IMR-90 (cell line): ENCODE data around the gene ORAI3. TPM values are rescaled to one million over a fixed set of nuclear protein-coding genes. Genes with fewer than 3 reads are reported as not detected.

Source experiments
- ATAC-seq: fragments of 200-7000 bp; cut with Tn5 transposase; 2 replicates; pipeline ENCODE4 v1.9.1; 2020; ENCODE audit warnings: low read depth, mild to moderate bottlenecking, moderate library complexity
- BruUV-seq: library from RNA; stranded (reverse); fragments of 400-500 nt; replicated peaks from 2 replicates; lab custom pipeline; 2021; lab: Mats Ljungman, UMichigan
- CTCF ChIA-PET: fragments of 300-600 bp; formaldehyde crosslinking; extraction: SDS; loops from one replicate; lab custom pipeline; 2021; ENCODE audit warnings: antibody characterized with exemption; lab: Yijun Ruan, JAX
- POLR2A ChIA-PET: fragments of 300-600 bp; sonication (Branson Sonifier 250); formaldehyde crosslinking; loops from one replicate; lab custom pipeline; 2022; ENCODE audit warnings: antibody characterized with exemption; ENCODE audit not compliant: unreplicated experiment; lab: Charles Lee
- DNase-seq: peaks from one replicate; pipeline ENCODE4 v3.0.0; 2013
- H2AFZ ChIP-seq: replicated peaks from 2 replicates; pipeline ENCODE3; 2013; ENCODE audit warnings: low read length, mild to moderate bottlenecking; ENCODE audit not compliant: poor library complexity
- H2AK5ac ChIP-seq: 2 replicates; pipeline ENCODE4 v1.6.1; 2013; ENCODE audit warnings: low read depth, low read length, inconsistent platforms
- H2AK9ac ChIP-seq: replicated peaks from 2 replicates; pipeline ENCODE3; 2013; ENCODE audit warnings: mild to moderate bottlenecking, low read depth, low read length, moderate library complexity; ENCODE audit not compliant: poor library complexity
- H2BK120ac ChIP-seq: 2 replicates; pipeline ENCODE4 v1.6.1; 2013; ENCODE audit warnings: low read depth, low read length, inconsistent platforms
- H2BK15ac ChIP-seq: 3 replicates; pipeline ENCODE4 v1.6.1; 2013; ENCODE audit warnings: low read depth, low read length, inconsistent platforms
- H2BK20ac ChIP-seq: 2 replicates; pipeline ENCODE4 v1.6.1; 2013; ENCODE audit warnings: low read depth, mild to moderate bottlenecking, inconsistent platforms, low read length, moderate library complexity
- H2BK5ac ChIP-seq: 2 replicates; pipeline ENCODE4 v1.6.1; 2013; ENCODE audit warnings: mild to moderate bottlenecking, low read depth, low read length, inconsistent platforms; ENCODE audit not compliant: poor library complexity, severe bottlenecking
- H3K14ac ChIP-seq: replicated peaks from 2 replicates; pipeline ENCODE4 v1.6.1; 2013; ENCODE audit warnings: low read depth, low read length, inconsistent platforms
- H3K18ac ChIP-seq: 2 replicates; pipeline ENCODE4 v1.6.1; 2013; ENCODE audit warnings: low read depth, low read length, control low read depth
- H3K23ac ChIP-seq: 2 replicates; pipeline ENCODE4 v1.6.1; 2013; ENCODE audit warnings: low read depth, low read length, inconsistent platforms
- H3K27ac ChIP-seq: 2 replicates; pipeline ENCODE4 v1.5.1; 2013; ENCODE audit warnings: mild to moderate bottlenecking, control low read depth, low read length; ENCODE audit not compliant: insufficient read depth
- H3K27me3 ChIP-seq: 2 replicates; pipeline ENCODE4 v1.6.1; 2013; ENCODE audit warnings: low read length; ENCODE audit not compliant: control insufficient read depth, insufficient read depth
- H3K36me3 ChIP-seq: 2 replicates; pipeline ENCODE4 v1.6.1; 2013; ENCODE audit warnings: low read length, mixed read lengths; ENCODE audit not compliant: control insufficient read depth, insufficient read depth
- H3K4ac ChIP-seq: 2 replicates; pipeline ENCODE4 v1.6.1; 2013; ENCODE audit warnings: low read depth, low read length, inconsistent platforms
- H3K4me1 ChIP-seq: 2 replicates; pipeline ENCODE4 v1.6.1; 2013; ENCODE audit warnings: low read length, mixed read lengths; ENCODE audit not compliant: control insufficient read depth, insufficient read depth
- H3K4me2 ChIP-seq: 2 replicates; pipeline ENCODE4 v1.6.1; 2013; ENCODE audit warnings: low read depth, mild to moderate bottlenecking, control low read depth, low read length, moderate library complexity
- H3K4me3 ChIP-seq: 2 replicates; pipeline ENCODE4 v1.5.1; 2013; ENCODE audit warnings: low read depth, mild to moderate bottlenecking, control low read depth, low read length, moderate library complexity; ENCODE audit not compliant: insufficient read depth
- H3K56ac ChIP-seq: 2 replicates; pipeline ENCODE4 v1.6.1; 2013; ENCODE audit warnings: low read length, inconsistent platforms; ENCODE audit not compliant: insufficient read depth; ENCODE audit errors: extremely low read depth
- H3K79me1 ChIP-seq, 2 experiments: 2 replicates each; pipeline ENCODE4 v1.6.1; 2013; ENCODE audit warnings: low read length in 2 of 2, inconsistent platforms in 1 of 2, low read depth in 1 of 2
- H3K9ac ChIP-seq: 2 replicates; pipeline ENCODE4 v1.6.1; 2013; ENCODE audit warnings: low read depth, low read length, control low read depth
- H3K9me1 ChIP-seq: 2 replicates; pipeline ENCODE4 v1.6.1; 2013; ENCODE audit warnings: low read length, inconsistent platforms; ENCODE audit not compliant: insufficient read depth
- H3K9me3 ChIP-seq: 2 replicates; pipeline ENCODE4 v1.6.1; 2013; ENCODE audit warnings: low read length; ENCODE audit not compliant: control insufficient read depth, insufficient read depth
- H4K20me1 ChIP-seq: 2 replicates; pipeline ENCODE4 v1.6.1; 2013; ENCODE audit warnings: low read length, inconsistent platforms; ENCODE audit not compliant: insufficient read depth
- H4K5ac ChIP-seq: 2 replicates; pipeline ENCODE4 v1.6.1; 2013; ENCODE audit warnings: mild to moderate bottlenecking, low read depth, low read length, control low read depth
- H4K8ac ChIP-seq, 2 experiments: 2 replicates each; pipeline ENCODE4 v1.6.1; 2013; ENCODE audit warnings: low read depth in 2 of 2, low read length in 2 of 2, control low read depth in 1 of 2, inconsistent platforms in 1 of 2
- H4K91ac ChIP-seq: 2 replicates; pipeline ENCODE4 v1.6.1; 2013; ENCODE audit warnings: low read depth, low read length, inconsistent platforms; ENCODE audit not compliant: insufficient read depth
- BHLHE40 ChIP-seq: fragments of 150-350 bp; IDR thresholded peaks from 2 replicates; pipeline ENCODE4 v1.6.1; 2016; ENCODE audit warnings: mild to moderate bottlenecking, low read depth, low read length
- CEBPB ChIP-seq: IDR thresholded peaks from 2 replicates; pipeline ENCODE4 v1.6.1; 2012; ENCODE audit warnings: low read depth, low read length, improper control_type of control experiment
- CTCF ChIP-seq: conservative IDR thresholded peaks from 2 replicates; pipeline ENCODE4 v1.5.1; 2012; ENCODE audit warnings: mild to moderate bottlenecking, low read depth, low read length, improper control_type of control experiment
- ELK1 ChIP-seq: fragments of 150-350 bp; IDR thresholded peaks from 2 replicates; pipeline ENCODE4 v1.6.1; 2016; ENCODE audit warnings: low read depth, mild to moderate bottlenecking, low read length, moderate library complexity, borderline replicate concordance
- FOS ChIP-seq: fragments of 150-350 bp; IDR thresholded peaks from 2 replicates; pipeline ENCODE4 v1.6.1; 2016; ENCODE audit warnings: low read depth, low read length
- MAZ ChIP-seq: IDR thresholded peaks from 2 replicates; pipeline ENCODE4 v1.6.1; 2012; ENCODE audit warnings: low read depth, mild to moderate bottlenecking, low read length, improper control_type of control experiment, moderate library complexity, borderline replicate concordance
- MXI1 ChIP-seq: IDR thresholded peaks from 2 replicates; pipeline ENCODE4 v1.6.1; 2012; ENCODE audit warnings: low read depth, mild to moderate bottlenecking, low read length, moderate library complexity, borderline replicate concordance
- NFE2L2 ChIP-seq: fragments of 150-350 bp; IDR thresholded peaks from 2 replicates; pipeline ENCODE4 v1.6.1; 2016; ENCODE audit warnings: low read depth, mild to moderate bottlenecking, low read length
- POLR2A ChIP-seq: IDR thresholded peaks from 2 replicates; pipeline ENCODE4 v1.6.1; 2012; ENCODE audit warnings: mild to moderate bottlenecking, low read depth, low read length
- RAD21 ChIP-seq: IDR thresholded peaks from 2 replicates; pipeline ENCODE4 v1.6.1; 2012; ENCODE audit warnings: low read length, improper control_type of control experiment
- RCOR1 ChIP-seq: IDR thresholded peaks from 2 replicates; pipeline ENCODE4 v1.6.1; 2012; ENCODE audit warnings: mild to moderate bottlenecking, low read length, improper control_type of control experiment; ENCODE audit not compliant: insufficient replicate concordance
- RFX5 ChIP-seq: IDR thresholded peaks from 2 replicates; pipeline ENCODE4 v1.8.0; 2012; ENCODE audit warnings: low read depth, mild to moderate bottlenecking, low read length, moderate library complexity
- SMC3 ChIP-seq: fragments of 150-350 bp; IDR thresholded peaks from 2 replicates; pipeline ENCODE4 v1.6.1; 2016; ENCODE audit warnings: low read depth, mild to moderate bottlenecking, antibody characterized with exemption, low read length, moderate library complexity
- USF2 ChIP-seq: fragments of 150-350 bp; IDR thresholded peaks from 2 replicates; pipeline ENCODE4 v1.6.1; 2017; ENCODE audit warnings: mild to moderate bottlenecking, antibody characterized with exemption, low read length, low read depth
- WGBS, 2 experiments: methylation state at CpG; one replicate each; pipeline versions ENCODE4 v1.1.5 to v1.1.7; 2013; ENCODE audit warnings: missing lambda C conversion rate in 2 of 2; ENCODE audit not compliant: insufficient read length in 1 of 2; ENCODE audit errors: extremely low coverage in 2 of 2; 5-methylcytosine and 5-hydroxymethylcytosine counted together
- dilution Hi-C: fragments of 300-500 bp; cut with HindIII; formaldehyde crosslinking; loops from one replicate; pipeline ENCODE4 v1.14.3; 2018; ENCODE audit warnings: low sequenced_read_pairs; ENCODE audit not compliant: unreplicated experiment
- in situ Hi-C: fragments of 300-500 bp; cut with MboI; formaldehyde crosslinking; loops from 3 replicates; pipeline ENCODE4 v1.14.3; 2019; ENCODE audit warnings: low sequenced_read_pairs, inconsistent platforms, mixed read lengths
- intact Hi-C: fragments of 100-400 bp; cut with micrococcal nuclease; formaldehyde crosslinking; loops from 2 replicates; pipeline ENCODE4 v1.10.0; 2022
- polyA plus RNA-seq, 3 experiments: library from polyadenylated mRNA; depleted of rRNA; stranded (reverse); fragments of >200 nt; gene quantifications; 2 replicates each; pipeline ENCODE4 v1.2.3, GENCODE V29; 2012; ENCODE audit warnings: low replicate concordance in 1 of 3
- total RNA-seq: library from RNA; depleted of rRNA; stranded (reverse); fragments of >200 nt; gene quantifications from 2 replicates; pipeline ENCODE4 v1.2.3, GENCODE V29; 2012

Gene ORAI3
- total and polyA plus RNA-seq, 2 of the 4 experiments (the other 2 are of a cell fraction) = 6.8 to 16.9 TPM

- peak overlapping the region; percentile 94 for H3K4ac ChIP-seq
- peak overlapping the region; percentile 3 for H2BK120ac ChIP-seq
- peak overlapping the region; percentile 91 for H4K5ac ChIP-seq
- H2BK15ac ChIP-seq = peak overlapping the region; percentile 99; the same call in 2 of the 3 replicates
- 0 out of 2 replicates have a peak overlapping the region, but pooled peaks have one; percentile 93 for H3K23ac ChIP-seq
- dilution Hi-C loops = no loop called here
- in situ Hi-C loops = loop anchor here (10.0 to 25.0 kb wide), 2 partner anchors 448 to 716 kb away; partner anchors contain the start of gene ZNF843
- peaks cover 0 to 18% of the 10 kb centered on the region in 2 experiments; a peak in 1 of 4 replicates for H3K79me1 ChIP-seq
- peak overlapping the region; percentile 31 for H3K27ac ChIP-seq
- BruUV-seq = no TSS peak
- no peaks in the 10 kb centered on the region for H3K27me3 ChIP-seq
- ChIA-PET CTCF (no interaction called here), POLR2A (interaction anchor here (1.0 kb wide), 1 partner anchor 77 kb away, joined by 3 read pairs; no protein-coding TSS in a partner anchor)
- 43% methylated on average over 1 of the region's 23 CpGs; no CpG with 5 or more reads in 1 of the 2 experiments for WGBS, 2 experiments
- no peaks in the 10 kb centered on the region for H3K9me3 ChIP-seq
- H3K4me1 ChIP-seq = peaks cover 27% of the 10 kb centered on the region
- ATAC-seq (no peak), DNase-seq (no peak)
- peak overlapping the region; percentile 96 for H2AFZ ChIP-seq
- peak overlapping the region; percentile 82 for H2BK5ac ChIP-seq
- H2AK5ac ChIP-seq = peak overlapping the region; percentile 96
- peak overlapping the region; percentile 54 for H3K4me3 ChIP-seq
- no peak overlapping the region for H3K18ac ChIP-seq
- 0 out of 2 replicates have a peak overlapping the region, but pooled peaks have one; percentile 10 for H2BK20ac ChIP-seq
- H3K56ac ChIP-seq = no peak overlapping the region
- H4K8ac ChIP-seq = peak overlapping the region; percentile 94 to 99; a peak in 3 of 4 replicates
- intact Hi-C loops = loop anchor here (5.0 kb wide), 1 partner anchor 76 kb away; the partner anchor contains the start of genes ZNF646 and ZNF668
- H3K4me2 ChIP-seq = peak overlapping the region; percentile 95
- peaks cover 4% of the 10 kb centered on the region; the same call in 1 of the 2 replicates for H3K36me3 ChIP-seq
- peak overlapping the region; percentile 86; the same call in 1 of the 2 replicates for H3K14ac ChIP-seq
- no peaks in the 10 kb centered on the region for H4K20me1 ChIP-seq
- peak overlapping the region; percentile 95 for H2AK9ac ChIP-seq
- peak overlapping the region; percentile 70 for H4K91ac ChIP-seq
- peaks cover 18% of the 10 kb centered on the region for H3K9me1 ChIP-seq
- peak overlapping the region; percentile 61 for H3K9ac ChIP-seq
- TF ChIP-seq MAZ (no peak), MXI1 (no peak), BHLHE40 (no peak), FOS (no peak), RFX5 (no peak), USF2 (no peak), RAD21 (no peak), CTCF (no peak), CEBPB (no peak), SMC3 (no peak), POLR2A (no peak), ELK1 (no peak), RCOR1 (no peak), NFE2L2 (no peak)
Observed at GRCh38 chr16:30996324-30996984, 47.6 kb downstream of the ORAI3 start.
